Activated CD4-positive, alpha-beta T cell treated with anti-CD3 and anti-CD28 coated beads, Interleukin-2, amount 10 ng/mL, durations not matched to agents 24 days and 14 days (primary cell): Measurements from ENCODE around the gene RSKR. TPM values are rescaled to one million over a fixed set of nuclear protein-coding genes. Genes with fewer than 3 reads are reported as not detected.
"Not testable (repeated sequence)": the region's sequence is repeated elsewhere in the genome, so short reads cannot be mapped to it uniquely, and the experiment has no call there.

Experiments
- DNase-seq: peaks from one replicate; pipeline ENCODE4 v3.0.0; 2022
- H3K27ac Mint-ChIP-seq: one replicate; pipeline ENCODE4 v1.8.0; 2022; ENCODE audit warnings: mild to moderate bottlenecking, mixed read lengths
- H3K27me3 Mint-ChIP-seq: one replicate; pipeline ENCODE4 v1.8.0; 2022; ENCODE audit warnings: mixed read lengths
- H3K36me3 Mint-ChIP-seq: one replicate; pipeline ENCODE4 v1.8.0; 2022; ENCODE audit warnings: low read depth, mild to moderate bottlenecking, mixed read lengths
- H3K4me1 Mint-ChIP-seq: one replicate; pipeline ENCODE4 v1.8.0; 2021; ENCODE audit warnings: mixed read lengths
- H3K4me3 Mint-ChIP-seq: one replicate; pipeline ENCODE4 v1.8.0; 2022; ENCODE audit warnings: mild to moderate bottlenecking, moderate library complexity, mixed read lengths
- H3K9me3 Mint-ChIP-seq: one replicate; pipeline ENCODE4 v1.8.0; 2021; ENCODE audit warnings: mixed read lengths
- intact Hi-C: fragments of 100-400 bp; cut with micrococcal nuclease; formaldehyde crosslinking; loops from one replicate; pipeline ENCODE4 v1.15.1; 2023
- total RNA-seq: library from RNA; stranded (reverse); gene quantifications from 2 replicates; pipeline ENCODE4 v1.2.3, GENCODE V29; 2022

The RSKR gene, protein sequence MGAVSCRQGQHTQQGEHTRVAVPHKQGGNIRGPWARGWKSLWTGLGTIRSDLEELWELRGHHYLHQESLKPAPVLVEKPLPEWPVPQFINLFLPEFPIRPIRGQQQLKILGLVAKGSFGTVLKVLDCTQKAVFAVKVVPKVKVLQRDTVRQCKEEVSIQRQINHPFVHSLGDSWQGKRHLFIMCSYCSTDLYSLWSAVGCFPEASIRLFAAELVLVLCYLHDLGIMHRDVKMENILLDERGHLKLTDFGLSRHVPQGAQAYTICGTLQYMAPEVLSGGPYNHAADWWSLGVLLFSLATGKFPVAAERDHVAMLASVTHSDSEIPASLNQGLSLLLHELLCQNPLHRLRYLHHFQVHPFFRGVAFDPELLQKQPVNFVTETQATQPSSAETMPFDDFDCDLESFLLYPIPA
- total RNA-seq = 40.8 and 43.8 TPM in 2 replicates

- Mint-ChIP-seq H3K4me3 (no peak within 1 kb of the TSS), H3K9me3 (no peaks in the 10 kb centered on the region), H3K27me3 (no peaks in the 10 kb centered on the region), H3K36me3 (peaks cover 67% of the 10 kb centered on the region), H3K27ac (peak within 1 kb of the TSS; percentile 45), H3K4me1 (peaks cover 4% of the 10 kb centered on the region)
- DNase-seq = no peak
- intact Hi-C loops = loop anchor here (1.0 kb wide), 1 partner anchor 120 kb away; no protein-coding TSS in a partner anchor
Observed at GRCh38 chr17:28613931-28614381, at the start of gene RSKR. RSKR (minus strand) TSS chr17:28614185; CDS start chr17:28614161, 24 bp downstream.

GRCh38 chr17:28663723-28664122 is 49.7 kb upstream of the RSKR start:
- Mint-ChIP-seq H3K27me3 (no peaks in the 10 kb centered on the region), H3K4me3 (peak overlapping the region; percentile 99), H3K9me3 (no peaks in the 10 kb centered on the region), H3K4me1 (peaks cover 51% of the 10 kb centered on the region), H3K36me3 (peaks cover 54% of the 10 kb centered on the region), H3K27ac (peak overlapping the region; percentile 97)
- DNase-seq = no peak
- intact Hi-C loops = loop anchor here (2.0 to 5.0 kb wide), 2 partner anchors 49 to 65 kb away; partner anchors contain the start of genes PROCA1 and SPAG5

- Mint-ChIP-seq H3K4me3 (peak overlapping the region; percentile 99), H3K36me3 (peaks cover 58% of the 10 kb centered on the region), H3K27me3 (no peaks in the 10 kb centered on the region), H3K27ac (peak overlapping the region; percentile 97), H3K4me1 (peaks cover 44% of the 10 kb centered on the region), H3K9me3 (no peaks in the 10 kb centered on the region)
- intact Hi-C loops = loop anchor here (2.0 to 5.0 kb wide), 2 partner anchors 50 to 64 kb away; partner anchors contain the start of genes PROCA1 and SPAG5
- no peak for DNase-seq
Observed at GRCh38 chr17:28662527-28662829, 48.5 kb upstream of the RSKR start.

GRCh38 chr17:28661635-28662526 is 47.9 kb upstream of the RSKR start, which contains the start of the genes SDF2 and SUPT6H:
SDF2 (minus strand) TSS chr17:28661906; CDS start chr17:28661876, 30 bp downstream.
SUPT6H (plus strand) TSS chr17:28662205; CDS start chr17:28673402, 11,197 bp downstream.
- H3K27ac Mint-ChIP-seq = peak within 1 kb of the TSS; percentile 97
- peak within 1 kb of the TSS; percentile 99 for H3K4me3 Mint-ChIP-seq
- H3K4me1 Mint-ChIP-seq = peaks cover 43% of the 10 kb centered on the region
- DNase-seq = peak; percentile 98
- intact Hi-C loops = loop anchor here (1.0 to 5.0 kb wide), 3 partner anchors 17 to 63 kb away; partner anchors contain the start of genes BLTP2, PROCA1 and SPAG5
- H3K27me3 Mint-ChIP-seq = no peaks in the 10 kb centered on the region
- no peaks in the 10 kb centered on the region for H3K9me3 Mint-ChIP-seq
- peaks cover 59% of the 10 kb centered on the region for H3K36me3 Mint-ChIP-seq

DNA sequence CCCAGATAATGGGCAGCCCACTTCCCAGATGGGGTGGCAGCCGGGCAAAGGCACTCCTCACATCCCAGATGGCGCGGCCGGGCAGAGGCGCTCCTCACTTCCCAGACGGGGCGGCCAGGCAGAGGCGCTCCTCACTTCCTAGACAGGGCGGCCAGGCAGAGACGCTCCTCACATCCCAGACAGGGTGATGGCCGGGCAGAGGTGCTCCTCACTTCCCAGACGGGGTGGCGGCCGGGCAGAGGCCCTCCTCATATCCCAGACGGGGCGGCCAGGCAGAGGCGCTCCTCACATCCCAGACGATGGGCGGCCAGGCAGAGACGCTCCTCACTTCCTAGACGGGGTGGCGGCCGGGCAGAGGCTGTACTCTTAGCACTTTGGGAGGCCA is 45.5 kb upstream of the RSKR start:
- Mint-ChIP-seq H3K4me3 (peak overlapping the region; percentile 99), H3K4me1 (peaks cover 29% of the 10 kb centered on the region), H3K36me3 (peaks cover 48% of the 10 kb centered on the region)
- H3K9me3 Mint-ChIP-seq, DNase-seq, intact Hi-C loops, H3K27me3 Mint-ChIP-seq, H3K27ac Mint-ChIP-seq: not testable (repeated sequence)

GRCh38 chr17:28658766-28659496 is 44.9 kb upstream of the RSKR start:
- H3K27me3 Mint-ChIP-seq, intact Hi-C loops, H3K4me3 Mint-ChIP-seq, H3K27ac Mint-ChIP-seq, DNase-seq, H3K9me3 Mint-ChIP-seq: not testable (repeated sequence)
- Mint-ChIP-seq H3K36me3 (peaks cover 49% of the 10 kb centered on the region), H3K4me1 (peaks cover 24% of the 10 kb centered on the region)

GRCh38 chr17:28658342-28658741 is 44.4 kb upstream of the RSKR start:
- H3K4me3 Mint-ChIP-seq, H3K27ac Mint-ChIP-seq, intact Hi-C loops, DNase-seq, H3K9me3 Mint-ChIP-seq, H3K27me3 Mint-ChIP-seq: not testable (repeated sequence)
- H3K4me1 Mint-ChIP-seq = peaks cover 20% of the 10 kb centered on the region
- peaks cover 45% of the 10 kb centered on the region for H3K36me3 Mint-ChIP-seq

GRCh38 chr17:28657756-28658155 is 43.8 kb upstream of the RSKR start:
- Mint-ChIP-seq H3K4me3 (no peak overlapping the region), H3K27ac (no peak overlapping the region), H3K36me3 (peaks cover 43% of the 10 kb centered on the region), H3K9me3 (no peaks in the 10 kb centered on the region), H3K27me3 (no peaks in the 10 kb centered on the region), H3K4me1 (peaks cover 16% of the 10 kb centered on the region)
- intact Hi-C loops = no loop called here
- no peak for DNase-seq

- Mint-ChIP-seq H3K4me3 (no peak overlapping the region), H3K9me3 (no peaks in the 10 kb centered on the region), H3K27me3 (no peaks in the 10 kb centered on the region), H3K27ac (no peak overlapping the region), H3K36me3 (peaks cover 33% of the 10 kb centered on the region), H3K4me1 (peaks cover 4% of the 10 kb centered on the region)
- DNase-seq = no peak
- intact Hi-C loops = no loop called here
Observed at GRCh38 chr17:28655160-28655559, 41.2 kb upstream of the RSKR start.

DNA sequence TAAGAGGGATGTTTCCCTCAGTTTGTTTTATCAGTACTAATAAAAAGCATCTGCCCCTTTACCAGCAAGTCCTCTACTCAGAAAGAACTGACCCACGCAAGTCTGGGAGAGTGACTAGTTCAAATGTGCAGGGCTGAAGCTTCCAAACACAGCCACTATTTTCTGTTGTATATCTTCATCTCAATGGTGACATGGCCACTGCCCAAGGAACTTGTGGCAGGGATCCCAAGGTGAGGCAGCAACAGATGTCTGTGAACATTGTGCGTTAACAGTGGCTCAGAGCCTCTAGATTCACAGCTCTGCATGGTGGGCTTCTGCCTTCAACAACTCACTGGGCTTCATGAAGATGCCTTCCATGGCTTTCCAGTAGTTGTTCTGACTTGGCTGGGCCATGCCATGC is 34.7 kb upstream of the RSKR start:
- Mint-ChIP-seq H3K27me3 (no peaks in the 10 kb centered on the region), H3K4me1 (peaks cover 26% of the 10 kb centered on the region), H3K36me3 (peaks cover 34% of the 10 kb centered on the region), H3K4me3 (no peak overlapping the region), H3K27ac (no peak overlapping the region), H3K9me3 (no peaks in the 10 kb centered on the region)
- DNase-seq = no peak
- intact Hi-C loops = loop anchor here (10.0 kb wide), 1 partner anchor 466 kb away; no protein-coding TSS in a partner anchor

- Mint-ChIP-seq H3K27ac (peak overlapping the region; percentile 85), H3K9me3 (no peaks in the 10 kb centered on the region), H3K36me3 (peaks cover 48% of the 10 kb centered on the region), H3K27me3 (no peaks in the 10 kb centered on the region), H3K4me1 (peaks cover 33% of the 10 kb centered on the region), H3K4me3 (peak overlapping the region; percentile 93)
- peak; percentile 68 for DNase-seq
- intact Hi-C loops = loop anchor here (10.0 kb wide), 1 partner anchor 469 kb away; no protein-coding TSS in a partner anchor
Observed at GRCh38 chr17:28646039-28646754, 32.2 kb upstream of the RSKR start.

DNA sequence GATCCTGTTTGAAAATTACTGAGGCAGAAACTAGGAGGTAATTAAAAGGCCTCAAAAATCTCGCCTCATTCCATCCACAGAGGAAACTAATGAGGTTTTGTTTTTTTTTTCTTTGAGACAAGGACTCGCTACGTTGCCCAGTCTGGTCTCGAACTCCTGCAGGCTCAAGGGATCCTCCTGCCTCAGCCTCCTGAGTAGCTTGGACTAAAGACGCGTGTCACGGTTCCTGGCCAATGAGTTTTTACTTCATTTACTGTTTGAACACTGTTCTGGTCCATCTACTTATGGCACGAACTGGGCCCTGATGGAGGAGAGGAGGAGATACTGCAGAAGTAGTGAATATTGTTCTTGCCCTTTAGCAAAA is 31.6 kb upstream of the RSKR start:
- intact Hi-C loops = loop anchor here (1.0 to 10.0 kb wide), 5 partner anchors 16 to 469 kb away; partner anchors contain the start of genes PROCA1, RPL23A, SDF2 and SPAG5
- H3K4me1 Mint-ChIP-seq = peaks cover 33% of the 10 kb centered on the region
- H3K27ac Mint-ChIP-seq = peak overlapping the region; percentile 85
- DNase-seq = no peak
- H3K4me3 Mint-ChIP-seq = peak overlapping the region; percentile 93
- no peaks in the 10 kb centered on the region for H3K9me3 Mint-ChIP-seq
- peaks cover 48% of the 10 kb centered on the region for H3K36me3 Mint-ChIP-seq
- no peaks in the 10 kb centered on the region for H3K27me3 Mint-ChIP-seq
